Renal pelvis (tissue), 4 donors: Measurements from ENCODE around the gene LRRC9. TPM values are rescaled to one million over a fixed set of nuclear protein-coding genes. Genes with fewer than 3 reads are reported as not detected.
"Not testable (repeated sequence)": the region's sequence is repeated elsewhere in the genome, so short reads cannot be mapped to it uniquely, and the experiment has no call there.

Experiments used
- DNase-seq: peaks from one replicate; pipeline ENCODE4 v3.0.0-alpha.2; 2013
- polyA plus RNA-seq, 3 donors: library from polyadenylated mRNA; unstranded; fragments of 120-200 nt; gene quantifications; one replicate each; pipeline ENCODE4 v1.2.1, GENCODE V29; 2013; ENCODE audit not compliant: insufficient read length in 3 of 3

LRRC9 gene
- polyA plus RNA-seq, 3 donors: 1.5 to 2.3 (median 2.1) TPM

GRCh38 chr14:60061371-60061770, 141.4 kb downstream of the LRRC9 start:
- DNase-seq: no peak

- DNase-seq: peak; percentile 15
Measured at GRCh38 chr14:60064491-60065072, 144.6 kb downstream of the LRRC9 start.

GRCh38 chr14:60067882-60068281, 147.9 kb downstream of the LRRC9 start:
- no peak for DNase-seq

- no peak for DNase-seq
Measured at GRCh38 chr14:60079723-60080122, 159.8 kb downstream of the LRRC9 start.

GRCh38 chr14:60085085-60085484, 165.1 kb downstream of the LRRC9 start:
- no peak for DNase-seq

GRCh38 chr14:60085693-60086092, 165.7 kb downstream of the LRRC9 start:
- DNase-seq: no peak

- no peak for DNase-seq
Measured at GRCh38 chr14:60087668-60088067, 167.7 kb downstream of the LRRC9 start.

- DNase-seq: no peak
Measured at GRCh38 chr14:60089221-60089620, 169.3 kb downstream of the LRRC9 start.

GRCh38 chr14:60090864-60091519, 171.0 kb downstream of the LRRC9 start:
- DNase-seq: peak; percentile 77

GRCh38 chr14:60091550-60092525, 171.9 kb downstream of the LRRC9 start, which contains the start of gene PCNX4:
Gene PCNX4 (plus strand): TSS chr14:60091923. CDS start chr14:60107639, 15,716 bp downstream.
- peak; percentile 99 for DNase-seq

GRCh38 chr14:60092526-60092920, 172.6 kb downstream of the LRRC9 start:
- DNase-seq: peak; percentile 31

GRCh38 chr14:60093080-60093479, 173.1 kb downstream of the LRRC9 start:
- no peak for DNase-seq

- no peak for DNase-seq
Measured at GRCh38 chr14:60093606-60094005, 173.7 kb downstream of the LRRC9 start.

GRCh38 chr14:60094306-60094897, 174.5 kb downstream of the LRRC9 start:
- no peak for DNase-seq

GRCh38 chr14:60095231-60095630, 175.3 kb downstream of the LRRC9 start:
- no peak for DNase-seq

- DNase-seq: no peak
Measured at GRCh38 chr14:60095781-60096450, 176.0 kb downstream of the LRRC9 start.

GRCh38 chr14:60097974-60098373, 178.0 kb downstream of the LRRC9 start:
- no peak for DNase-seq

GRCh38 chr14:60099855-60100254, 179.9 kb downstream of the LRRC9 start:
- not testable (repeated sequence) for DNase-seq

- no peak for DNase-seq
Measured at GRCh38 chr14:60101786-60102185, 181.8 kb downstream of the LRRC9 start.

GRCh38 chr14:60102389-60102788, 182.4 kb downstream of the LRRC9 start:
- no peak for DNase-seq

- no peak for DNase-seq
Measured at GRCh38 chr14:60106339-60106738, 186.4 kb downstream of the LRRC9 start.

- DNase-seq: no peak
Measured at GRCh38 chr14:60107477-60107876, 187.5 kb downstream of the LRRC9 start.
